Measurements from ENCODE around the gene KRT80. TPM values are rescaled to one million over a fixed set of nuclear protein-coding genes. Genes with fewer than 3 reads are reported as not detected.

The KRT80 gene
- total and polyA plus RNA-seq, 10 donors, result 0.03 to 0.37 (median 0.17) TPM; not detected in 7

- 60 to 78% (median 73%) methylated on average over 5 to 6 of the region's 6 CpGs for WGBS, 5 donors
- peak overlapping the region in 6 of 8 donors; percentile 38 to 70 (median 61) for H3K27ac ChIP-seq
- no peaks in the 10 kb centered on the region for H3K36me3 ChIP-seq
- no peaks in the 10 kb centered on the region for H3K9me3 ChIP-seq
- H3K4me3 ChIP-seq, result no peak overlapping the region
- no peaks in the 10 kb centered on the region for H3K27me3 ChIP-seq (replicated peaks in 1 of 7)
- TF ChIP-seq CTCF (IDR thresholded peaks at IDR 0.05 in 8 of 11, conservative IDR thresholded peaks at IDR 0.05 in 3 of 11), result no peak
- TF ChIP-seq POLR2AphosphoS5 (IDR thresholded peaks at IDR 0.05), result peak; percentile 29 to 75 (median 65)
- intact Hi-C loops (cut with DNase I; ENCODE audit: low total_unique reads), result no loop called here
- DNase-seq, result no peak
- peaks cover 0 to 44% (median 9%) of the 10 kb centered on the region in 6 donors for H3K4me1 ChIP-seq
Observed at GRCh38 chr12:52179396-52179973, 12.3 kb downstream of the KRT80 start.

GRCh38 chr12:52178984-52179383 is 12.8 kb downstream of the KRT80 start:
- no peak overlapping the region for H3K4me3 ChIP-seq
- no peak for DNase-seq
- H3K27me3 ChIP-seq (replicated peaks in 1 of 7), result no peaks in the 10 kb centered on the region
- intact Hi-C loops (cut with DNase I; ENCODE audit: low total_unique reads), result no loop called here
- peak overlapping the region in 6 of 8 donors; percentile 38 to 70 (median 61) for H3K27ac ChIP-seq
- 31 to 84% (median 72%) methylated on average over 2 of the region's 2 CpGs for WGBS, 5 donors
- H3K9me3 ChIP-seq, result no peaks in the 10 kb centered on the region
- TF ChIP-seq CTCF (IDR thresholded peaks at IDR 0.05 in 8 of 11, conservative IDR thresholded peaks at IDR 0.05 in 3 of 11), result no peak
- TF ChIP-seq POLR2AphosphoS5 (IDR thresholded peaks at IDR 0.05), result no peak
- TF ChIP-seq POLR2A (IDR thresholded peaks at IDR 0.05), result no peak
- peaks cover 0 to 39% (median 9%) of the 10 kb centered on the region in 6 donors for H3K4me1 ChIP-seq
- H3K36me3 ChIP-seq, result no peaks in the 10 kb centered on the region

GRCh38 chr12:52178443-52178842 is 13.4 kb downstream of the KRT80 start:
- Histone ChIP-seq H3K27ac (peak overlapping the region in 2 of 8 donors; percentile 67 to 70), H3K9me3 (no peaks in the 10 kb centered on the region), H3K4me3 (no peak overlapping the region), H3K27me3 (replicated peaks in 1 of 7) (no peaks in the 10 kb centered on the region), H3K4me1 (peaks cover 0 to 36% (median 9%) of the 10 kb centered on the region in 6 donors), H3K36me3 (no peaks in the 10 kb centered on the region)
- intact Hi-C loops (cut with DNase I; ENCODE audit: low total_unique reads), result no loop called here
- WGBS, 5 donors, result 87 to 97% (median 90%) methylated on average over 7 of the region's 7 CpGs
- no peak for TF ChIP-seq POLR2AphosphoS5 (IDR thresholded peaks at IDR 0.05)
- no peak for TF ChIP-seq CTCF (IDR thresholded peaks at IDR 0.05 in 8 of 11, conservative IDR thresholded peaks at IDR 0.05 in 3 of 11)
- TF ChIP-seq POLR2A (IDR thresholded peaks at IDR 0.05), result no peak
- no peak for DNase-seq

- no peak for DNase-seq
- WGBS, 5 donors, result 68 to 85% (median 69%) methylated on average over 16 to 20 of the region's 20 CpGs
Observed at GRCh38 chr12:52175371-52176350, 16.2 kb downstream of the KRT80 start.

More at GRCh38 chr12:52175371-52176350, 16.2 kb downstream of the KRT80 start:
- Histone ChIP-seq H3K27ac (peak overlapping the region in 5 of 8 donors; percentile 46 to 63 (median 54)), H3K9me3 (no peaks in the 10 kb centered on the region), H3K4me3 (no peak overlapping the region), H3K27me3 (replicated peaks in 1 of 7) (no peaks in the 10 kb centered on the region), H3K4me1 (peaks cover 0 to 33% (median 9%) of the 10 kb centered on the region in 6 donors), H3K36me3 (no peaks in the 10 kb centered on the region)
- TF ChIP-seq POLR2A (IDR thresholded peaks at IDR 0.05), result no peak
- TF ChIP-seq CTCF (IDR thresholded peaks at IDR 0.05 in 8 of 11, conservative IDR thresholded peaks at IDR 0.05 in 3 of 11), result peak in 4 of 11 experiments; percentile 14 to 33 (median 24)
- intact Hi-C loops (cut with DNase I; ENCODE audit: low total_unique reads), result no loop called here

Measured in spleen (tissue), 11 donors.